HEK293 (cell line): ENCODE data around the gene SLC4A8.
A peak's percentile ranks its signal among the peaks of the same experiment; 100 is the strongest.

ENCODE experiments used
- CTCF ChIA-PET: fragments of 350-600 bp; formaldehyde crosslinking; extraction: SDS; loops from one replicate; lab custom pipeline; 2021; ENCODE audit warnings: antibody characterized with exemption; lab: Yijun Ruan, JAX
- POLR2A ChIA-PET: fragments of 300-600 bp; formaldehyde crosslinking; extraction: SDS; loops from one replicate; lab custom pipeline; 2020; ENCODE audit warnings: antibody characterized with exemption, inconsistent platforms; lab: Yijun Ruan, JAX
- H3K27ac ChIP-seq: fragments of 200-500 bp; sonication (Bioruptor generic); 2 replicates; pipeline ENCODE4 v1.5.1; 2014; ENCODE audit warnings: low read depth, low read length, control low read depth, inconsistent platforms; ENCODE audit errors: extremely low read depth
- H3K36me3 ChIP-seq, 2 experiments: fragments of 200-500 bp in 1 of 2; sonication (Bioruptor generic) in 1 of 2; 1 replicate in 1 of 2; 2 replicates in 1 of 2; pipeline ENCODE4 v1.5.1; 2014 to 2017; ENCODE audit warnings: inconsistent platforms in 2 of 2, low read length in 2 of 2; ENCODE audit not compliant: control insufficient read depth in 2 of 2, insufficient read depth in 1 of 2
- H3K4me1 ChIP-seq: fragments of 200-500 bp; sonication (Bioruptor generic); 2 replicates; pipeline ENCODE4 v1.5.1; 2014; ENCODE audit warnings: mild to moderate bottlenecking, low read length, inconsistent platforms; ENCODE audit not compliant: control insufficient read depth, insufficient read depth
- H3K4me3 ChIP-seq: 2 replicates; pipeline ENCODE4 v1.5.1; 2011; ENCODE audit warnings: low read depth, mild to moderate bottlenecking, control low read depth, low read length, moderate library complexity
- H3K9me3 ChIP-seq: fragments of 200-500 bp; sonication (Bioruptor generic); 2 replicates; pipeline ENCODE4 v1.5.1; 2014; ENCODE audit warnings: low read depth, low read length, inconsistent platforms; ENCODE audit not compliant: control insufficient read depth, insufficient read depth
- BCL6B ChIP-seq: fragments of 450-650 bp; formaldehyde crosslinking; IDR thresholded peaks from 2 replicates; pipeline ENCODE4 v1.5.1; 2017; ENCODE audit warnings: missing biosample characterization, missing genetic modification characterization
- GLIS1 ChIP-seq: fragments of 450-650 bp; formaldehyde crosslinking; IDR thresholded peaks from 2 replicates; pipeline ENCODE4 v1.5.1; 2016; ENCODE audit warnings: missing biosample characterization, missing genetic modification characterization
- PRDM10 ChIP-seq: fragments of 450-650 bp; formaldehyde crosslinking; IDR thresholded peaks from 2 replicates; pipeline ENCODE4 v1.5.1; 2016; ENCODE audit warnings: missing biosample characterization, missing genetic modification characterization
- RBAK ChIP-seq: fragments of 450-650 bp; formaldehyde crosslinking; IDR thresholded peaks from 2 replicates; pipeline ENCODE4 v1.5.1; 2016; ENCODE audit warnings: missing biosample characterization, missing genetic modification characterization
- ZBTB17 ChIP-seq: fragments of 450-650 bp; formaldehyde crosslinking; IDR thresholded peaks from 2 replicates; pipeline ENCODE4 v1.5.1; 2016; ENCODE audit warnings: missing biosample characterization, missing genetic modification characterization
- ZBTB48 ChIP-seq: fragments of 450-650 bp; formaldehyde crosslinking; IDR thresholded peaks from 2 replicates; pipeline ENCODE4 v1.5.1; 2016; ENCODE audit warnings: missing biosample characterization, missing genetic modification characterization
- ZFP37 ChIP-seq: fragments of 450-650 bp; formaldehyde crosslinking; IDR thresholded peaks from 2 replicates; pipeline ENCODE4 v1.5.1; 2016; ENCODE audit warnings: missing biosample characterization, missing genetic modification characterization
- ZNF10 ChIP-seq: fragments of 450-650 bp; formaldehyde crosslinking; IDR thresholded peaks from 2 replicates; pipeline ENCODE4 v1.5.1; 2017; ENCODE audit warnings: missing biosample characterization, missing genetic modification characterization
- ZNF148 ChIP-seq: fragments of 450-650 bp; formaldehyde crosslinking; IDR thresholded peaks from 2 replicates; pipeline ENCODE4 v1.5.0; 2017; ENCODE audit warnings: missing biosample characterization, missing genetic modification characterization, borderline replicate concordance
- ZNF449 ChIP-seq: fragments of 450-650 bp; formaldehyde crosslinking; IDR thresholded peaks from 2 replicates; pipeline ENCODE4 v1.5.1; 2017; ENCODE audit warnings: missing biosample characterization, mild to moderate bottlenecking, missing genetic modification characterization, moderate library complexity
- ZNF707 ChIP-seq: fragments of 450-650 bp; formaldehyde crosslinking; IDR thresholded peaks from 2 replicates; pipeline ENCODE4 v1.5.1; 2016; ENCODE audit warnings: missing biosample characterization, missing genetic modification characterization

The SLC4A8 gene

GRCh38 chr12:51406290-51406689 lies 18.3 kb upstream of the SLC4A8 start:
- H3K9me3 ChIP-seq: no peaks in the 10 kb centered on the region
- no peak overlapping the region for H3K27ac ChIP-seq
- no peak overlapping the region for H3K4me3 ChIP-seq
- ChIA-PET CTCF (interaction anchor here (0.5 kb wide), 1 partner anchor 1763 kb away, joined by 6 read pairs; no protein-coding TSS in a partner anchor), POLR2A (interaction anchor here (2.3 kb wide), 1 partner anchor 12 kb away, joined by 7 read pairs; no protein-coding TSS in a partner anchor)
- TF ChIP-seq RBAK (tag by site-specific recombination) (no peak), PRDM10 (tag by site-specific recombination) (peak; percentile 76), ZNF10 (peak; percentile 88), ZBTB48 (peak; percentile 55)
- TF ChIP-seq, all 188 proteins: peak for 3
- Histone ChIP-seq H3K4me1 (peaks cover 7% of the 10 kb centered on the region), H3K36me3 (no peaks in the 10 kb centered on the region; a peak in 1 of 3 replicates)

- Histone ChIP-seq H3K36me3 (no peaks in the 10 kb centered on the region; a peak in 1 of 3 replicates), H3K4me1 (peaks cover 7% of the 10 kb centered on the region), H3K4me3 (no peak overlapping the region), H3K27ac (no peak overlapping the region), H3K9me3 (no peaks in the 10 kb centered on the region)
- CTCF ChIA-PET: interaction anchor here (0.5 kb wide), 1 partner anchor 1764 kb away, joined by 6 read pairs; no protein-coding TSS in a partner anchor
- POLR2A ChIA-PET: interaction anchor here (2.3 kb wide), 1 partner anchor 11 kb away, joined by 7 read pairs; no protein-coding TSS in a partner anchor
- TF ChIP-seq ZNF148 (tag by site-specific recombination) (no peak), ZFP37 (tag by site-specific recombination) (peak; percentile 99)
These were observed 17.8 kb upstream of the SLC4A8 start for GRCh38 chr12:51406859-51407258.

- H3K27ac ChIP-seq: no peak overlapping the region
- H3K4me1 ChIP-seq: peaks cover 7% of the 10 kb centered on the region
- peak; percentile 42; the same call in 1 of the 2 replicates for TF ChIP-seq GLIS1 (tag by site-specific recombination)
- TF ChIP-seq BCL6B (tag by site-specific recombination): no peak
- TF ChIP-seq ZBTB17 (tag by site-specific recombination): peak; percentile 70
- TF ChIP-seq ZNF449 (tag by site-specific recombination): no peak
- TF ChIP-seq ZNF707 (tag by site-specific recombination): no peak
- ChIA-PET CTCF (interaction anchor here (0.6 kb wide), 1 partner anchor 585 kb away, joined by 4 read pairs; no protein-coding TSS in a partner anchor), POLR2A (interaction anchor here (2.3 kb wide), 1 partner anchor 11 kb away, joined by 7 read pairs; no protein-coding TSS in a partner anchor)
- no peaks in the 10 kb centered on the region for H3K9me3 ChIP-seq
- no peak overlapping the region for H3K4me3 ChIP-seq
- H3K36me3 ChIP-seq: no peaks in the 10 kb centered on the region; a peak in 1 of 3 replicates
These were observed 17.0 kb upstream of the SLC4A8 start for GRCh38 chr12:51407604-51408003.
